Jurkat, Clone E6-1 (cell line): ENCODE data around the gene UTP11.

Experiments used
- DNase-seq: peaks from one replicate; pipeline ENCODE4 v3.0.0-alpha.2; 2011; ENCODE audit warnings: low read depth, low spot score
- H3K4me3 ChIP-seq: 2 replicates; pipeline ENCODE4 v1.5.1; 2011; ENCODE audit warnings: mild to moderate bottlenecking, low read length, control low read depth, moderate library complexity

The UTP11 gene

DNA sequence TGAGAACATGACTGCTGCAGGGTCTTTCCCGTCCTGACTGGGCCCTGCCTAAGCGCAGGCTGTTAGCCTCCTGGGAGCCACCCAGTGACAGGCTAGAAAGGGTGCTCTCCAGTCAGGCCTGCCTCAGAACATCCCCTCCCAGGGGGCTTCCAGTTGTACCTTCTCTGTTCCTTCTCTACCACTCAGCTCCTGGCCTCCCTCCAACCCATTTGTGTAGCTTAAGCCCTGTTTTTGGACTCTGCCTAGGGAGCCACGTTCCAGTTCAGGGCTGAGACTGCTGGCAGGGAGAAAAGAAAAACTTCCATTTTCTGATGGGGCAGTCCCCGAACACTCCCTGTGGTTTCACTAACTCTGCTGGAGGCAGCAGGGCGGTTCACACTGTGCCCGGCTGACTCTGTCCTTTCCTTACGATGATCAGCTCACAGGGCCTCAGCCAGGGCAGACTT lies 49.4 kb downstream of the UTP11 start:
- H3K4me3 ChIP-seq = no peak overlapping the region
- no peak for DNase-seq

DNA sequence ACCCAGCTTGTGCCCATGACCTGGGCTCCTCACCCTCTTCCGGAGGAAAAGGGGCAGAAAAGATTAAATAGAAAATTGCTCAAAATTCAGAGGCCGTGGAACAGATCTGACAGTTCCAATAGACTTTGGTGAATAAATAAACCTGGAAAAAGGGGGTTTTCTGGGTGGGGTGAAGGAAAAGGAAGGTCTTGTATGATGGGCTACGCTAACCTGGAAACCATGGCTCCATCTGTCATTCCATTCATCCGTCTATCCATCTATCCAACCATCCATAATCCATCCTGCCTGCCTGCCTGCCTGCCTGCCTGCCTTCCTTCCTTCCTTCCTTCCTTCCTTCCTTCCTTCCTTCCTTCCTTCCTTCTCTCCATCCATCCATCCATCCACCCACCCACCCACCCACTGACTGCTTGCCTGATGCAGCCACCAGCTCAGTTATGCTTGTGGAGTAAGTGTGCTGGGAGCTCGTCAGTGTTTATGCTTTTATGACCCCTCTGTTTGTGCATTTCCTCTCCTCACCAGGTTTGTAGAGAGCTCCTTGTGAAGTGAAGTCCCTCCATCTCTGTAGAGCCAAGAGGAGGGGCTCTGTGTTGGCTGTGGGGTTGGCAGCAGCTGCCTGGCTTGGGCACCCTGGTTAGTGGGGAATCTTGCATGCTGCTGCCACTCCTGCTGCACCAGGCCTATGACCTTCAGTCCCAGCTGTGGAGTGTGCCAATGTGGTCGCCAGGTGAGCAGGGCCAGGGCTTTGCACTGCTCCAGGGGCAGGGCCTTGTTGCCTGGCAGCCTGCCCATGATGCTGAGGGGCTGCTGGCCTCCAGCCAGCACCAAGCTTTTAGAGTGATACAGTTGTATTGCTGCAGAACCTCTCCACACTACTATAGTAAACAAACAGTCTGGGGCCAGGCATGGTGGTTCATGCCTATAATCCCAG lies 50.1 kb downstream of the UTP11 start:
- no peak for DNase-seq
- H3K4me3 ChIP-seq = no peak overlapping the region

DNA sequence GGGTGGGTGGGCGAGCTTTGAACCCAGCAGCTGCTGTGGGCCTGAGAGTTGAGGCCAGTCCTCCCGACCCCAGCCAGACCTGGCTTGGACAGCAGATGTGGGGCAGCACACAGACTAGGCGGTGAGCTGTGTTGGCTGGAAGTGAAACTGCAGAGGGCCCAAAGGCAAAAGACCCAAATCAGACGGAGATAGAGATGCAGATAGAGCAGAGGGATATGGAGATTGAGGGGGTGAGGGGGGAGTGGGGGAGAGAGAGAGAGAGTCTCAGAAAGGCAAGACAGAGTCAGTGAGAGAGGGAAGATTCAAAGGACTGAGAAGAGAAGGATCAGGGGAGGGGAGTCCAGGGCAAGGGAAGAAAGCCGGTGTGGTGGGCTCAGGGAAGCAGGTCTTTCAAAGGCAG lies 51.1 kb downstream of the UTP11 start:
- DNase-seq = no peak
- no peak overlapping the region for H3K4me3 ChIP-seq

DNA sequence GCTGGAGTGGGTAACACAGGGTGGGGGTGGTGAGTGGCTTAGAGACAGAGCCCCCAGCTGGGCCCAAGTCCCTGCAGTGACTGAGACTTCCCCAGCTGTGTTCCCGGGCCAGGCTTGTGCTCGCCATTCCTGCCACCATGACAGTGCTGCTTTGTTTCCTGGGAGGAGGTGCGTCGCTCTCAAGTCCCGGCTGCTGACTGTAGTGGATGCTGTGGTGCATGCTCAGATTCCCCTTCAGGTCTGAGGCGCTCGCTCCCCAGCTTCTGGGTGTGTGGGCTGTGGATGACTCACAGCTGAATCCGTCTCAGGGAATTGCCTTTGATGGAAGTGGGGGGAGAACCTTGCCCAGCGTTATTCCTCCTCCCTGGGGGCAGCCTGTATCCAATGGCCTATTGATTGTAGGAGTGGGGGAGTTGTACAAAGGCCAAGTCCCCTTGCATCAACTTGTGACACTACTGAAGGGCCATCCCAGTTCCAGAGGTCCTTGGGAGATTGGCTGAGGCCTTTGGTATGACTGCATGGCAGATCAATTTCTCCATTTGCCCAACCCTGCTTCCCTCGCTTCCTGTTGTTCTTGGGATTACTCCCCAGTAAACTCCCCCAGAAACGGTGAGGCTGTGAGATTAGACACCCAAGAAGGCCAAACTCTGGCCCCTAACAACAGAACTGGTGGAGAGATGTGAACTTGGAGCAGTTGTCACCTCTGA lies 51.8 kb downstream of the UTP11 start:
- no peak overlapping the region for H3K4me3 ChIP-seq
- no peak for DNase-seq

DNA sequence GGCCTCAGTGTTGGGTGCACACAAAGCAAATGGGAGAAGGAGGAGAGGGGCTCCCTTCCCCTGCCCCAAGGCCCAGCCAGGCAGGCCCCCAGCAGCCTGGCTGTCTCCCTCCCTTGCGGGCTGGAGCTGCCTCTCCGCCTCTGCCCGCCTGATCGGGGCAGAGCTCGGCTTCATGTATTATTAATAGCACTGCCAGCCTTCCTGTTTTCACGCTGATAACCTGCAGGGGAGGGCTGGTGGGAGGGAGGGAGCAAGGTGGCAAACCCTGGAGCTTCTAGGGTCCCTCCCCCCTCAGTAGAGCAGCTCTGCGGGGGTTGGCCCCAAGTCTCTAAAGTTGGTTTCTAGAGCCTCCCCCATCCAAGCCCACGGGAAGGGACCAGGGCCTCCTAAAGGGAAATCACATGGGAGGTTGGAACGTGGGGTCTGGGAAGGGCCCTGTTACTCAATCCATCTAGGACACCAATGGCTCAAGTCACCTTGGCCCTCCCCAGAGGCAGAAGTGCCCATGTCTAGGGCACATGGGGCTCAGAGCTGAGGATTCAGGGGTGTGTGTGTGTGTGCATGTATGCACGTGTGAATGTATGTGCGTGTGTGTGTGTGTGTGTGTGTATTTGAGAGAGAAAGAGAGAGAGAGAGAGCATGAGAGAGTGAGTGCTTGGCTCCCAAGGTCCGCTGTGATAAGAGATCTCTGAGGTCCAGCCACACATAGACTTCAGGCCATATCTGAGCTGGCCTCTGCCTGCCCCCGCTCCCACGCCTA lies 55.9 kb downstream of the UTP11 start:
- H3K4me3 ChIP-seq = no peak overlapping the region
- DNase-seq = no peak

DNA sequence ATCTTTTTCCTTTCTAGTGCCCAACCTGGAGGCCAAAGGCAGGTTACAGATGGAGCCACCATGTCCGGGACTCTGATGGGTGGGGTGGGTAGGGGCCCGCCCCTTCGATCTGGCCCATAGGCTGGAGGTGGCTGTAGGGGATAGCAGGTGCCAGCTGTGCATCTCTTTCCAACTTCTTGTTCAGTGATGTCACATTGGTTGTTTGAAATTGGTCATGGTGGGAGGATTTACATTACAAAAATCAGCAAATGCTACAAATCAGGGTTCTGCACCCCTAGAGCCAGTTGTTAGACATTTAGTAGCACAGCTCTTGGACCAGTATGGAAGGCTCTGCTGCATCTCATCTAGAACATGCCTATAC lies 56.4 kb downstream of the UTP11 start:
- H3K4me3 ChIP-seq = no peak overlapping the region
- no peak for DNase-seq

DNA sequence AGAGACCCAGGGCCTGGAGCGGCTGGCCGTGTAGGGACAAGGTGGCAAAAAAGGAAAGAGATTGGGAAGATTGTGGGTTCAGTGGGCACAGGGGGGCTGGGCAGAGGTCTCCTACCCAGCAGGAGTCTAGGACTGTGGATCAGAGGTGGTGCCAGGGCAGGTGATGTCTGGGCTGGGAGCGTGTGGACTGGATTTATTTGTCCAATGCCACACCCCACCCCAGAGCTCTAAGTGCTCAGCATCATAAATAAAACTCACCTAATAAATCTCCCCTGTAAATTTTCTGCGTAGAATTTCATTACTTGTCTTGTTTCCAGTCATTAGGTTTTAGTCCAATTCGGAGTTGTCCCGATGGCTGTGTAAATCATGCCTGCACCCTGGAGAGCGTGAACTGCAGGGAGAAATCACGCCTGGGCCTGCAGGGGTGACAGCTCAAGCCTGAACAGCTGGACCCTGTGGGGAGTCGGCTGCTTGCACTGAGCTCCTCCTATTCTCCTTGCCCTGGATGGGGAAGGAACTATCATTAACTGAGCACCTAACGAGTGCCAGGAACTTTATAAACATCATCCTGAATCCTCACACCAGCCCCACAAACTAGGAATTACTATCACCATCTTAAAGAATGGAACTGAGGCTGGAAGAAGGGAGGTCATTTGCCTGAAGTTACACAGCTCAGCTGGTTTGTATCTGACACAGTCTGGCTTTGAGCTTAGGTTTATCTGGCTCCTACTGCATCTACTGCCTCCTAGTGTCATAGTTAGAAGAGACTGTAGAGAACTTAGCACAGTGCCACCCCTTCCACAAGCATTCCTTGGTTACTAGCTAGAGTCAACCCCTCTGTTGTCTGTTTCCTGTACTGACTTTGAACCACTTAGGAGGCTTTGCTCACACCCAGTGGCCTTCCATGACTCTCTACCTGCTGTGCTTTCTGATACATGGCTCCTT lies 59.0 kb downstream of the UTP11 start:
- H3K4me3 ChIP-seq = no peak overlapping the region
- peak; percentile 28 for DNase-seq

DNA sequence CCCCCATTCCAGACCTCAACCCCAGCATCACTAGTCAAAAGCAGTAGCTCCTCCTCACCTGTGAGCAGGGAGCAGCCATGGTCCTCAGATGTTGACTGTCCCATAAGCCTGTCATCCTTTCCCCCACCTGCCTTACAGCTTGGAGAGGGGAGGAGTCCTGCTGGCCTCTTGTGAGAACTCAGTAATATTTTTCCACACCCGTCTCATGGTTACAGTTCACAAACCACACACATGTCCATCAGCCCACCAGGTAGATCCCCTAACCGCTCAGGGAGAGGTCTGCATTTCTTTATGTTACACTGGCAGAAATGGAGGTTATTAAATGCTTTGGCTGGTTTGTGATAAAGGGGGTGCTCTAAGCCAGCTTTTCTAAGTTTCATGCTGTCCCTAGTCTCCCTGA lies 60.3 kb downstream of the UTP11 start:
- DNase-seq = no peak
- no peak overlapping the region for H3K4me3 ChIP-seq

DNA sequence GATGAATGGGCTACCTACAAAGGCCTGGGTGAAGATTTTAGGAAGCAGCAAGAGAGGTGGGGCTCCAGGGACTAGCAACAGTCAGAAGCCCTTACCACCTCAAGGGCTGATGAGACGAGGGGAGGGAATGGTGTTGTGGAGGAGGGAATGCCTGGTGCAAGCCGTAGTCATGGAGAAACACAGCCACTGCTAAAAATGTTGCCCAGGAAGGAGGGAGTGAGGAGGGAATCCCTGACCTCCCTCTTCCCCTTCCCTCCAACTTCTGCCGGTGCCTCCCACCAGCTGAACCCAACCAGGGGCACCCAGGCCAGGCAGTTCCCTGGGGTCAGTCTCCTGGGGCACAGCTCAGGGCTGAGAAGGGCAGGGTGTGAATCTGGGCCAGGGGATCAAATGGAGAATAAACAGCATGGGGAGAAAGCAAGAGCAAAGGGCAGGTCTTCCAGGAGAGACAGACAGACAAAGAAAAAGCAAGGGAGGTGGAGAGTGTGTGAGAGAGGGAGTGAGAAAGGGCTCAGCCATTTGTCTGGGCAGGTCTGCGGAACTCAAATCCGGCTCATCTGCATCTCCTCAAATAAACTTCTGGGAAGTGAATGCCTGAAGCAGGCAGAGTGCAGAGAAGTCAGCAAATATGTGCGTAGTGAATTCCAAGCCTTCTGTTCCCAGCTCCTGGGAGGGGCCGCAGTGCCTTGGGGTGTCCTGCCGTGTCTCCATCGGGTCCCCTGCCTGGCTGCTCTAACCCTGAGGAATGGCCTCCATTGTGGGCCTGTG lies 61.2 kb downstream of the UTP11 start:
- no peak for DNase-seq
- H3K4me3 ChIP-seq = no peak overlapping the region

DNA sequence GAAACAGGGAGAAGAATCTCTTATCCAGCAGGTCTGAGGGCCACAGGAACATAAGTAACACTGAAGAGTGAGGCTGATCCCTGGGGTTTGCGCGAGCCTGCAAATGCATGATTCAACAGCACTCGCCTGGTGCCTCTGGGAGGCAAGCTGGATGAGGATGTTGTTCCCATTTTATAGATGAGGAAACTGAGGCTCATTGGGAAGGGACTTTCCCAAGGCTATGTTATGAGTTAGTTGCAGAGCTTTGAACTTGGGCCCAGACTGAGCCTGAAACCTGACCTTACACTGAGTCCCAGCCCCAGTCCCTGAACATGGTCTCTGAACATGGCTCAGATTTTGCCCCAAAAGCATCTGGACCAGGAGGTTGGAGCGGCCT lies 61.8 kb downstream of the UTP11 start:
- DNase-seq = no peak

More for the DNA sequence above, 61.8 kb downstream of the UTP11 start:
- no peak overlapping the region for H3K4me3 ChIP-seq
